B cell (primary cell): Measurements from ENCODE around the gene NELL1. TPM values are rescaled to one million over a fixed set of nuclear protein-coding genes. Genes with fewer than 3 reads are reported as not detected.

Source experiments
- ATAC-seq: fragments of 200-7000 bp; cut with Tn5 transposase; one replicate; pipeline ENCODE4 v1.10.0; 2021; ENCODE audit warnings: low read depth, mild to moderate bottlenecking, moderate number of reproducible peaks, moderate library complexity
- CTCF ChIA-PET: fragments of 350-600 bp; sonication (Branson Sonifier 250); formaldehyde crosslinking; loops from one replicate; lab custom pipeline; 2021; ENCODE audit warnings: antibody characterized with exemption, inconsistent platforms; lab: Charles Lee
- POLR2A ChIA-PET: fragments of 350-600 bp; sonication (Branson Sonifier 250); formaldehyde crosslinking; loops from one replicate; lab custom pipeline; 2021; ENCODE audit warnings: antibody characterized with exemption; lab: Charles Lee
- DNase-seq: peaks from one replicate; pipeline ENCODE4 v3.0.0; 2013
- H2AFZ ChIP-seq: 2 replicates; pipeline ENCODE4 v1.6.1; 2012; ENCODE audit warnings: mild to moderate bottlenecking, low read depth, low read length; ENCODE audit not compliant: insufficient read depth, poor library complexity, severe bottlenecking
- H3K27ac ChIP-seq, 2 donors: 1 replicate in 1 of 2; 2 replicates in 1 of 2; pipeline ENCODE4 v1.5.1; 2012 to 2013; ENCODE audit warnings: low read length in 2 of 2, mild to moderate bottlenecking in 2 of 2, moderate library complexity in 1 of 2
- H3K27me3 ChIP-seq, 4 experiments: fragments of 200-600 bp in 1 of 4; sonication (generic) in 1 of 4; replicated peaks in 1 of 4; 1 replicate in 2 of 4; 2 replicates in 2 of 4; pipeline versions ENCODE4 v1.6.1 to v1.7.0; 2013 to 2016; ENCODE audit warnings: low read length in 3 of 4, mild to moderate bottlenecking in 2 of 4, mixed read lengths in 1 of 4, moderate library complexity in 1 of 4; ENCODE audit not compliant: insufficient read depth in 4 of 4, control insufficient read depth in 3 of 4; ENCODE audit errors: control extremely low read depth in 1 of 4
- H3K36me3 ChIP-seq, 2 experiments: replicated peaks in 1 of 2; 1 replicate in 1 of 2; 2 replicates in 1 of 2; pipeline versions ENCODE4 v1.6.1 to v1.7.1; 2013; ENCODE audit warnings: low read length in 1 of 2; ENCODE audit not compliant: insufficient read depth in 2 of 2, control insufficient read depth in 1 of 2; ENCODE audit errors: control extremely low read depth in 1 of 2, extremely low read depth in 1 of 2
- H3K4me1 ChIP-seq, 2 donors: fragments of 200-600 bp in 1 of 2; sonication (generic) in 1 of 2; 1 replicate in 1 of 2; 2 replicates in 1 of 2; pipeline versions ENCODE4 v1.5.1 to v1.6.1; 2013 to 2017; ENCODE audit warnings: low read length in 2 of 2; ENCODE audit not compliant: control insufficient read depth in 2 of 2, insufficient read depth in 2 of 2
- H3K4me2 ChIP-seq: replicated peaks from 2 replicates; pipeline ENCODE3; 2012; ENCODE audit warnings: mild to moderate bottlenecking, low read depth, low read length; ENCODE audit not compliant: poor library complexity, severe bottlenecking
- H3K4me3 ChIP-seq, 5 experiments: fragments of 200-600 bp in 1 of 5; sonication (generic) in 1 of 5; 1 replicate in 3 of 5; 2 replicates in 2 of 5; pipeline versions ENCODE4 v1.5.1 to v1.7.0; 2011 to 2016; ENCODE audit warnings: low read length in 4 of 5, mild to moderate bottlenecking in 4 of 5, low read depth in 2 of 5, control low read depth in 1 of 5, moderate library complexity in 1 of 5; ENCODE audit not compliant: insufficient read depth in 1 of 5; ENCODE audit errors: control extremely low read depth in 1 of 5, extremely low read depth in 1 of 5
- H3K79me2 ChIP-seq: fragments of 200-600 bp; sonication (generic); one replicate; pipeline ENCODE4 v1.6.0; 2016; ENCODE audit warnings: low read length; ENCODE audit not compliant: control insufficient read depth, insufficient read depth
- H3K9ac ChIP-seq: fragments of 200-600 bp; sonication (generic); 2 replicates; pipeline ENCODE4 v1.6.1; 2017; ENCODE audit warnings: mild to moderate bottlenecking, low read length, moderate library complexity
- H3K9me3 ChIP-seq, 3 donors: one replicate each; pipeline versions ENCODE4 v1.6.1 to v1.7.1; 2013; ENCODE audit warnings: low read length in 2 of 3; ENCODE audit not compliant: control insufficient read depth in 2 of 3, insufficient read depth in 1 of 3; ENCODE audit errors: control extremely low read depth in 1 of 3
- H4K20me1 ChIP-seq: 2 replicates; pipeline ENCODE4 v1.6.0; 2012; ENCODE audit warnings: mild to moderate bottlenecking, low read length; ENCODE audit not compliant: insufficient read depth, control insufficient read depth, poor library complexity, severe bottlenecking
- H3K27ac Mint-ChIP-seq: one replicate; pipeline ENCODE4 v1.8.0; 2021; ENCODE audit warnings: mixed read lengths
- H3K27me3 Mint-ChIP-seq: one replicate; pipeline ENCODE4 v1.8.0; 2021; ENCODE audit warnings: mixed read lengths
- H3K4me1 Mint-ChIP-seq: one replicate; pipeline ENCODE4 v1.8.0; 2021; ENCODE audit warnings: mixed read lengths
- H3K4me3 Mint-ChIP-seq: one replicate; pipeline ENCODE4 v1.8.0; 2021; ENCODE audit warnings: mixed read lengths
- H3K9me3 Mint-ChIP-seq: one replicate; pipeline ENCODE4 v1.8.0; 2022; ENCODE audit warnings: mixed read lengths; ENCODE audit not compliant: insufficient read depth
- CTCF ChIP-seq: fragments of 200-600 bp; IDR thresholded peaks from one replicate; pipeline ENCODE4 v1.8.0; 2022; ENCODE audit warnings: antibody characterized with exemption, mild to moderate bottlenecking
- EZH2 ChIP-seq: IDR thresholded peaks from 2 replicates; pipeline ENCODE4 v1.6.1; 2012; ENCODE audit warnings: borderline replicate concordance, low read depth, mild to moderate bottlenecking, moderate library complexity, low read length; ENCODE audit not compliant: insufficient read depth, poor library complexity, severe bottlenecking
- WGBS: methylation state at CpG from one replicate; pipeline ENCODE4 v1.1.5; 2013; ENCODE audit warnings: missing lambda C conversion rate; ENCODE audit not compliant: insufficient coverage; 5-methylcytosine and 5-hydroxymethylcytosine counted together
- intact Hi-C: fragments of 100-400 bp; cut with micrococcal nuclease; formaldehyde crosslinking; loops from one replicate; pipeline ENCODE4 v1.10.0; 2022
- polyA plus RNA-seq: library from polyadenylated mRNA; depleted of rRNA; stranded (reverse); fragments of >200 nt; gene quantifications from 2 replicates; pipeline ENCODE4 v1.2.3, GENCODE V29; 2012
- total RNA-seq, 2 donors: library from RNA; stranded (reverse); fragments of 120-200 nt in 1 of 2; gene quantifications; 1 replicate in 1 of 2; 2 replicates in 1 of 2; pipeline versions ENCODE4 v1.2.3 to v1.2.4, GENCODE V29; 2013 to 2022

The NELL1 gene
- total and polyA plus RNA-seq, 2 donors (not counting 1 experiment from before 2014, with no cell fraction given) = not detected

- no peaks in the 10 kb centered on the region for H3K36me3 ChIP-seq
- no peaks in the 10 kb centered on the region for H4K20me1 ChIP-seq
- H3K9ac ChIP-seq = no peak overlapping the region
- Mint-ChIP-seq H3K4me3 (no peak overlapping the region), H3K9me3 (peaks cover 5% of the 10 kb centered on the region), H3K4me1 (no peaks in the 10 kb centered on the region), H3K27me3 (no peaks in the 10 kb centered on the region), H3K27ac (no peak overlapping the region)
- no peak overlapping the region for H2AFZ ChIP-seq
- H3K79me2 ChIP-seq = no peaks in the 10 kb centered on the region
- DNase-seq (no peak), ATAC-seq (no peak)
- no peak overlapping the region for H3K4me2 ChIP-seq
- H3K9me3 ChIP-seq = no peaks in the 10 kb centered on the region
- no peak for TF ChIP-seq CTCF
- TF ChIP-seq EZH2 = no peak
- H3K27ac ChIP-seq = no peak overlapping the region
- ChIA-PET POLR2A (no interaction called here), CTCF (no interaction called here)
- H3K4me1 ChIP-seq = no peaks in the 10 kb centered on the region
- intact Hi-C loops = no loop called here
- no peaks in the 10 kb centered on the region for H3K27me3 ChIP-seq
- WGBS = no CpG with 5 or more reads among the region's 1 CpG
- H3K4me3 ChIP-seq = no peak overlapping the region
Observed at GRCh38 chr11:20840341-20840740, 171.0 kb downstream of the NELL1 start.

DNA sequence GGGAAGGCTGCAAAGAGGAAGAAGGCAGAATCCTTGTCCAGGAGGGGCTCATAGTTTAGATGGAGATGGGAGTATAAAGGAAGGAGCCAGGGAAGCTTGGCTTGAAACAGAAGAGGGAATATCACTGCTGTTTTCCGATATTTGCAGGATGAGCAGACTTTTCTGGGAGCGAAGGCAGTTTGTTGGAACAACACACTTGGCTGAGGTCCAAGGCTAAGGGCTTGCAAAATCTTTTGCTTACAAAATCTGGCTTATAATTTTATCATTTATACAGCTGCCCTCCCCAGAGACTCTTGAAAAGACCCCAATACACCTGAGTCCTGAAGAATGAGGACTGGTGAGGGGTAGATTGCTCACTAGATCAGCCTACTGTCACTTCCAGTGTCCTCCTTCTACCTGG lies 174.8 kb downstream of the NELL1 start:
- H3K27me3 Mint-ChIP-seq = no peaks in the 10 kb centered on the region
- peaks cover 7% of the 10 kb centered on the region for H3K9me3 Mint-ChIP-seq
- WGBS = 100% methylated on average over 2 of the region's 2 CpGs
- no peak overlapping the region for H3K9ac ChIP-seq
- intact Hi-C loops = no loop called here
- no peaks in the 10 kb centered on the region for H3K4me1 Mint-ChIP-seq
- H3K36me3 ChIP-seq = no peaks in the 10 kb centered on the region
- TF ChIP-seq CTCF = no peak
- TF ChIP-seq EZH2 = no peak
- no peak overlapping the region for H3K4me2 ChIP-seq
- H3K4me3 Mint-ChIP-seq = no peak overlapping the region
- H3K4me1 ChIP-seq = no peaks in the 10 kb centered on the region
- H3K4me3 ChIP-seq = no peak overlapping the region
- no peaks in the 10 kb centered on the region for H3K9me3 ChIP-seq
- POLR2A ChIA-PET = no interaction called here
- DNase-seq (no peak), ATAC-seq (no peak)
- no peaks in the 10 kb centered on the region for H3K79me2 ChIP-seq
- H2AFZ ChIP-seq = no peak overlapping the region
- H3K27ac ChIP-seq = no peak overlapping the region
- H3K27ac Mint-ChIP-seq = no peak overlapping the region
- CTCF ChIA-PET = no interaction called here
- no peaks in the 10 kb centered on the region for H3K27me3 ChIP-seq
- H4K20me1 ChIP-seq = no peaks in the 10 kb centered on the region
